CD14-positive monocyte (primary cell): Measurements from ENCODE around the gene BRIX1. TPM values are rescaled to one million over a fixed set of nuclear protein-coding genes. Genes with fewer than 3 reads are reported as not detected.

Experiments
- DNase-seq, 3 donors: peaks; one replicate each; pipeline ENCODE4 v3.0.0-alpha.2; 2011 to 2022
- H2AFZ ChIP-seq: 2 replicates; pipeline ENCODE4 v1.6.0; 2012; ENCODE audit warnings: mild to moderate bottlenecking, low read depth, low read length, inconsistent platforms; ENCODE audit not compliant: insufficient read depth, poor library complexity, severe bottlenecking
- H3K27ac ChIP-seq, 2 donors: 1 replicate in 1 of 2; 2 replicates in 1 of 2; pipeline ENCODE4 v1.5.1; 2012 to 2013; ENCODE audit warnings: low read length in 2 of 2, control low read depth in 1 of 2, inconsistent platforms in 1 of 2, low read depth in 1 of 2, mild to moderate bottlenecking in 1 of 2
- H3K27me3 ChIP-seq, 2 donors: one replicate each; pipeline versions ENCODE4 v1.6.0 to v1.6.1; 2011 to 2013; ENCODE audit warnings: low read length in 2 of 2; ENCODE audit not compliant: control insufficient read depth in 2 of 2, insufficient read depth in 2 of 2
- H3K36me3 ChIP-seq, 2 donors: replicated peaks in 1 of 2; 1 replicate in 1 of 2; 2 replicates in 1 of 2; pipeline versions ENCODE4 v1.5.1 to v1.6.1; 2012 to 2013; ENCODE audit warnings: low read length in 2 of 2, control low read depth in 1 of 2, inconsistent platforms in 1 of 2, mild to moderate bottlenecking in 1 of 2; ENCODE audit not compliant: insufficient read depth in 2 of 2, control insufficient read depth in 1 of 2
- H3K4me1 ChIP-seq, 2 donors: 1 replicate in 1 of 2; 2 replicates in 1 of 2; pipeline versions ENCODE4 v1.5.1 to v1.6.1; 2012 to 2013; ENCODE audit warnings: low read length in 2 of 2, control low read depth in 1 of 2, inconsistent platforms in 1 of 2, mild to moderate bottlenecking in 1 of 2, moderate library complexity in 1 of 2; ENCODE audit not compliant: insufficient read depth in 2 of 2, control insufficient read depth in 1 of 2
- H3K4me2 ChIP-seq: replicated peaks from 2 replicates; pipeline ENCODE3; 2012; ENCODE audit warnings: low read length, moderate library complexity, mild to moderate bottlenecking; ENCODE audit not compliant: poor library complexity, severe bottlenecking; ENCODE audit errors: extremely low read depth
- H3K4me3 ChIP-seq, 3 experiments: fragments of 200-600 bp in 1 of 3; sonication (generic) in 1 of 3; replicated peaks in 1 of 3; 1 replicate in 2 of 3; 2 replicates in 1 of 3; pipeline ENCODE4 v1.5.1; 2011 to 2013; ENCODE audit warnings: low read length in 3 of 3, mild to moderate bottlenecking in 3 of 3, control low read depth in 2 of 3, low read depth in 2 of 3, inconsistent platforms in 1 of 3, moderate library complexity in 1 of 3
- H3K79me2 ChIP-seq: 2 replicates; pipeline ENCODE4 v1.6.0; 2012; ENCODE audit warnings: mild to moderate bottlenecking, control low read depth, inconsistent platforms, low read length, moderate library complexity; ENCODE audit not compliant: insufficient read depth
- H3K9ac ChIP-seq: 2 replicates; pipeline ENCODE4 v1.6.0; 2017; ENCODE audit warnings: low read length, mild to moderate bottlenecking; ENCODE audit not compliant: insufficient read depth, poor library complexity, severe bottlenecking
- H3K9me3 ChIP-seq, 2 donors: replicated peaks in 1 of 2; 1 replicate in 1 of 2; 2 replicates in 1 of 2; pipeline versions ENCODE4 v1.5.1 to v1.6.1; 2012 to 2013; ENCODE audit warnings: low read length in 2 of 2, control low read depth in 1 of 2; ENCODE audit not compliant: control insufficient read depth in 1 of 2, insufficient read depth in 1 of 2
- H4K20me1 ChIP-seq: 2 replicates; pipeline ENCODE4 v1.6.0; 2012; ENCODE audit warnings: mild to moderate bottlenecking, low read length, control low read depth, moderate library complexity; ENCODE audit not compliant: insufficient read depth
- H3K27ac Mint-ChIP-seq, 7 donors: one replicate each; pipeline ENCODE4 v1.8.0; 2020; ENCODE audit warnings: mild to moderate bottlenecking in 7 of 7, mixed read lengths in 7 of 7, moderate library complexity in 6 of 7, inconsistent platforms in 2 of 7
- H3K27me3 Mint-ChIP-seq, 3 donors: one replicate each; pipeline ENCODE4 v1.8.0; 2021 to 2022; ENCODE audit warnings: low read depth in 3 of 3, mild to moderate bottlenecking in 3 of 3, mixed read lengths in 3 of 3, moderate library complexity in 3 of 3, inconsistent platforms in 1 of 3
- H3K36me3 Mint-ChIP-seq, 2 donors: one replicate each; pipeline ENCODE4 v1.8.0; 2020; ENCODE audit warnings: mixed read lengths in 2 of 2, inconsistent platforms in 1 of 2, mild to moderate bottlenecking in 1 of 2
- H3K4me1 Mint-ChIP-seq: one replicate; pipeline ENCODE4 v1.8.0; 2020; ENCODE audit warnings: mild to moderate bottlenecking, mixed read lengths
- H3K4me3 Mint-ChIP-seq, 2 donors: one replicate each; pipeline ENCODE4 v1.8.0; 2020; ENCODE audit warnings: mild to moderate bottlenecking in 2 of 2, mixed read lengths in 2 of 2, moderate library complexity in 1 of 2
- H3K9me3 Mint-ChIP-seq, 7 donors: one replicate each; pipeline ENCODE4 v1.8.0; 2020 to 2022; ENCODE audit warnings: mixed read lengths in 7 of 7, mild to moderate bottlenecking in 6 of 7, moderate library complexity in 6 of 7, inconsistent platforms in 2 of 7
- WGBS: methylation state at CpG from one replicate; pipeline ENCODE4 v1.1.5; 2013; ENCODE audit warnings: missing lambda C conversion rate; ENCODE audit not compliant: insufficient coverage; 5-methylcytosine and 5-hydroxymethylcytosine counted together
- intact Hi-C, 2 donors: fragments of 100-400 bp; cut with micrococcal nuclease; formaldehyde crosslinking; loops; one replicate each; pipeline versions ENCODE4 v1.15.0 to v1.15.1; 2023
- polyA plus RNA-seq, 3 donors: library from polyadenylated mRNA; depleted of rRNA in 1 of 3; unstranded in 2 of 3; stranded (reverse) in 1 of 3; fragments of 300-500 nt in 2 of 3; fragments of >200 nt in 1 of 3; fragmentation: Illumina TruSeq in 2 of 3; gene quantifications; 1 replicate in 2 of 3; 2 replicates in 1 of 3; pipeline ENCODE4 v1.2.3, GENCODE V29; 2012 to 2021
- TF ChIP-seq, protein P1 (sequence below): fragments of 200-600 bp; IDR thresholded peaks from one replicate; pipeline ENCODE4 v1.8.0; 2022; ENCODE audit warnings: antibody characterized with exemption, mild to moderate bottlenecking

BRIX1 gene
- polyA plus RNA-seq, 3 donors, result 3.3 to 13.5 (median 12.5) TPM

DNA sequence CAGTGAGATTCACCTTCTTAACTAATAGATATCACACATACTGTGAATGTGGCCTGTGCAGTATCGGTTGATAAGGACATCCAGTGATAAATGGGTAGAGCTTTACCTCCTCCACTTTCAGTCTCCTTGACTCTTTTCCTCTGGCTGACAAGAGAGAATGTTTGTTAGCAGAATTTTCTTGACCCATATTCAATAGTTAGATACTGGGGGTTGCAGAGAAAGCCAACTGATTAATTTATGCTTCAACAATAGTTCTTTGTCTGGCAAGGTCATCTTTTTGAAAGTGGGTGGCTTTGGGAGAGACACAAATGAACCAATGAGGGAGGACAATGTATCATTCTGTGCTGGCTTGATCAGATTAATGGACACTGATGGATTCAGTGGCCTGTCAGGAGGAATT lies 46.3 kb upstream of the BRIX1 start:
- DNase-seq, result no peak
- Mint-ChIP-seq H3K36me3 (no peaks in the 10 kb centered on the region), H3K27ac (no peak overlapping the region), H3K9me3 (peaks cover 0 to under 1% (median 0%) of the 10 kb centered on the region in 7 donors), H3K4me3 (no peak overlapping the region), H3K27me3 (peaks cover 0 to 3% (median 0%) of the 10 kb centered on the region in 3 donors), H3K4me1 (no peaks in the 10 kb centered on the region)
- Histone ChIP-seq H3K4me1 (no peaks in the 10 kb centered on the region), H4K20me1 (no peaks in the 10 kb centered on the region), H3K9ac (no peak overlapping the region), H3K4me2 (no peak overlapping the region), H2AFZ (no peak overlapping the region), H3K79me2 (no peaks in the 10 kb centered on the region), H3K36me3 (no peaks in the 10 kb centered on the region), H3K4me3 (no peak overlapping the region), H3K27ac (no peak overlapping the region), H3K27me3 (no peaks in the 10 kb centered on the region), H3K9me3 (no peaks in the 10 kb centered on the region)
- WGBS, result no CpG with 5 or more reads among the region's 1 CpG
- TF ChIP-seq, protein P1, sequence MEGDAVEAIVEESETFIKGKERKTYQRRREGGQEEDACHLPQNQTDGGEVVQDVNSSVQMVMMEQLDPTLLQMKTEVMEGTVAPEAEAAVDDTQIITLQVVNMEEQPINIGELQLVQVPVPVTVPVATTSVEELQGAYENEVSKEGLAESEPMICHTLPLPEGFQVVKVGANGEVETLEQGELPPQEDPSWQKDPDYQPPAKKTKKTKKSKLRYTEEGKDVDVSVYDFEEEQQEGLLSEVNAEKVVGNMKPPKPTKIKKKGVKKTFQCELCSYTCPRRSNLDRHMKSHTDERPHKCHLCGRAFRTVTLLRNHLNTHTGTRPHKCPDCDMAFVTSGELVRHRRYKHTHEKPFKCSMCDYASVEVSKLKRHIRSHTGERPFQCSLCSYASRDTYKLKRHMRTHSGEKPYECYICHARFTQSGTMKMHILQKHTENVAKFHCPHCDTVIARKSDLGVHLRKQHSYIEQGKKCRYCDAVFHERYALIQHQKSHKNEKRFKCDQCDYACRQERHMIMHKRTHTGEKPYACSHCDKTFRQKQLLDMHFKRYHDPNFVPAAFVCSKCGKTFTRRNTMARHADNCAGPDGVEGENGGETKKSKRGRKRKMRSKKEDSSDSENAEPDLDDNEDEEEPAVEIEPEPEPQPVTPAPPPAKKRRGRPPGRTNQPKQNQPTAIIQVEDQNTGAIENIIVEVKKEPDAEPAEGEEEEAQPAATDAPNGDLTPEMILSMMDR, result no peak
- intact Hi-C loops, result no loop called here

DNA sequence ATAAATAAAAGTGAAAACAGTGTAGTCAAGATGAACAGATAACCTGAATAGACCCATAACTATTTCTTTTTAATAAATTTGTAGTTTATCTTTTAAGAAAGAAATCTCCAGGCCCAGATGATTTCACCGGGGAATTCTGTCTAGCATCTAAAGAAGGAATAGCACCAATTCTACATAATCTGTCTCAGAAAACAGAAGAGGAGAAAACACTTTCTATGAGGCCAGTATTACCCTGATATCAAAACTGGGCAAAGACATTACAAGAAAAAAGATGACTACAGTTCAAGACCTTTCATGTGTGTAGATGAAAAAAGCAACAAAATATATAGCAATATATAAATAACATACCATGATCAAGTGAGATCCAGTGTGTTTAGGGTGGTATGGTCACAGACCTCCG lies 45.1 kb upstream of the BRIX1 start:
- no peak overlapping the region for H3K27ac ChIP-seq
- H3K27me3 ChIP-seq, result no peaks in the 10 kb centered on the region
- H3K4me3 Mint-ChIP-seq, result no peak overlapping the region
- H3K4me1 Mint-ChIP-seq, result no peaks in the 10 kb centered on the region
- H2AFZ ChIP-seq, result no peak overlapping the region
- H3K9me3 Mint-ChIP-seq, result peaks cover 0 to 2% (median 0%) of the 10 kb centered on the region in 7 donors
- H3K9me3 ChIP-seq, result no peaks in the 10 kb centered on the region
- peaks cover 0 to 3% (median 0%) of the 10 kb centered on the region in 3 donors for H3K27me3 Mint-ChIP-seq
- no peaks in the 10 kb centered on the region for H3K36me3 ChIP-seq
- no peaks in the 10 kb centered on the region for H3K4me1 ChIP-seq
- H4K20me1 ChIP-seq, result no peaks in the 10 kb centered on the region
- H3K36me3 Mint-ChIP-seq, result no peaks in the 10 kb centered on the region
- intact Hi-C loops, result no loop called here
- no peak overlapping the region for H3K27ac Mint-ChIP-seq
- TF ChIP-seq, protein P1, result no peak
- H3K4me3 ChIP-seq, result no peak overlapping the region
- no peak for DNase-seq
- no peaks in the 10 kb centered on the region for H3K79me2 ChIP-seq
- no peak overlapping the region for H3K9ac ChIP-seq
- no CpG with 5 or more reads among the region's 2 CpGs for WGBS
- H3K4me2 ChIP-seq, result no peak overlapping the region
